IPS-NIHi7 (cell line): ENCODE measurements around the gene RPH3AL.

Experiments used
- DNase-seq: peaks from one replicate; pipeline ENCODE4 v3.0.0; 2012; ENCODE audit warnings: mixed read lengths; ENCODE audit errors: extremely low spot score

RPH3AL gene

DNA sequence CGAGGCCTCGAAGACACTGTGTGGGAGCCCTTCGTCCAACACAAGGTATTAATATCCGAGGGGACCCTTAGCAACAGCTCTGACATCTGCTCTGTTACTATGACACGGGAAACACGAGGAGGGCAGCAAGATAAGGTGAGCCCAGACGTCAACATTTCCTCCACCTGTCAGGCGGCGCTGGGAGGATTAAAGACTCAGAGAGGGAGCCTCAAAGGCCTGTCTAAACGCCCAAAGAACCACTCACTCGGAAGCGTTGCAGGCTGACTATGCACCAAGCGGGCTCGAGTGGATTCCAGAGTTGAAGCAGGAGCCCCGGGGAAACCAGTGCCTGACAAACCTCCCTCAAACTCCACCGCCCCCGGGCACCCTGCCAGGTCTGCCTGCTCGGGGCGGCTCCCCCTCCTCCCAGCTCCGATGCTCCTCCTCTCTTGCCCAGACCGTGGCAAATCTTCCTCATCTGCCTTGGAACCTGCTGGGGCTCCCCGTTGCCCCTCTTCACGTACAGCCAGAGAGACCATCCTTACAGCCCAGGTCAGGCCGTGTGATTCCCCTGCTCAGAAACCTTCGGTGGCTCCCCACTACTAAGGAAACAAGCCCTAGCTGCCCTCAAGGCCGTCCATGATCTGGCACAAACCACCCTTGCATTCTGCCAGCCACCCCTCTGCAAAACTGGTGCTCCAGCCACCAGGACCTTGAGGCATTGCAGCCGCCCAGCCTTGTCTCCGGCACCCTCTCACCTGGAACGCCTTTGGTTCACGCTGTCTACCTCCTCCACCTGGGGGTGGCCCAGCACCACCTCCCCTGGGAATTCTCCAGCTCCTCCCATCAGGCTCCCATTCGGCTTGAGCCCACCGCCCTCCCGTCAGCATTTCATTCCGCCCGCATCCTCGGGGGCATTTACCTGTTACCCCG lies 16.2 kb downstream of the RPH3AL start:
- no peak for DNase-seq

- DNase-seq, result peak; percentile 79
Measured at GRCh38 chr17:335691-336090, 16.9 kb downstream of the RPH3AL start.

- no peak for DNase-seq
Measured at GRCh38 chr17:334974-335481, 17.6 kb downstream of the RPH3AL start.

DNA sequence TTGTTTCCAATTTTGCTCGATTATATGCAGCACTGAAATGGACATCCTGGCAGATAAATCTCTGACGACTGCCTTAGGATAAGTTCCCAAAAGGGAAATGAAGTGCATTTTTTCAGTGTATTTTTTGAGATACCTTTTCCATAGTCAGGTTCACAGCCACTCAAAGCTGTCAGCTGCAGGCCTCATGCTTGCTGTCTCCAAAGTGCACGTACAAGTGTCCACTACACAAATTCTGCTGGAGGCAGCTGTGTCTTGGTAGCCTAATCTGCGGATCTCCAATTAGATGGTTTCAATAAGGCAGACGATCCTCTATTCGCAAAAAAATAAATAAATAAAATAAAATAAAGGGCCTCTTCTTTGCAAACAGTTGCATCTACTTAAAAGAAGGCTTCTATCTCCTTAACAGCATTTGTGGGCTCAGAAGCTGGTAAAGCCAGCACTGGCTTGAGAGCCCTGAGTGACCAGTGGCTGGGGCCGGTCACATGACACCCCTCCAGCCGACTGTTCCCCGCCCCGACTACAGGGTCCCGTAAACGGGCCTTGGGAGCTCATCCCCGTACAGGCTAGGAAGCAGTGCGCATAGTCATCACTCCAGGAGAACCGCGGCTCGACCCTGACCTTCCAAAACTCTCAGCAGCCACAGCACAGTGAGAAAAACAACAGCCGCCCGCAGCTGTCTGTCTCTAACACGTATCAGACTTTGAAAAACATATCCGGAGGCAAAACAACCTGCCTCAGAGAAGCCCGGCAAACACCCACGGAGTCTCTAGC lies 18.8 kb downstream of the RPH3AL start:
- DNase-seq, result peak; percentile 78

DNA sequence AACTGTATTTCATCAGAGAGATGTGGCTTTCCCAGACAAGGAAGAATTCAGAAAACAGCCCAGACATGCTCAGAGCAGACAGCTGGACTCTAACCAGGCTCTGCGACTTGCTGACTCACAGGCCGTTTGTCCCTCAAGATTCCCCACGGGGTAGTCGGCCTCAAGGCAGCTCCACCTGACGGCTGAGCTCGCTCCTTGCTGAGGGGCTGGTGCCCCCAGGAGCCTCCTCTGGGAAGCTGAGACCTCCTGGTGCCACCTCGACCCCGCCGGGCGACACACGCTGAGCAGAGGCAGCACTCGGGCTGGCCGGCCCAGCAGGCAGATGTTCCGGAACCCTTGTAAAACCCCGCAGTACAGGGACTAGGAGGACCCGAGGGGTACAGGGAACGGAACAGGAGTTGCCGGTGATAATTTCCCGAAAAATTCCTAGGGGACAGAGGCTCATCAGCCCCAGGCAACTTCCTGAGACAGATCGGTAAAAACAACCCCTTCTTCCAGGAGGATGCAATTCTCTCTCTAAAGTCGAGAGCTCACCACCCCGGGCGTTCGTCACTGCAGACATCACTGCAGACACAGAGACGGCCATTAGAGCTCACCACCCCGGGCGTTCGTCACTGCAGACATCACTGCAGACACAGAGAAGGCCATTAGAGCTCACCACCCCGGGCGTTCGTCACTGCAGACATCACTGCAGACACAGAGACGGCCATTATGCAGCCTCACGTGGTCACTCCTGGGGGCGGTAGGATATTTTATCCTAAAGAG lies 19.9 kb downstream of the RPH3AL start:
- no peak for DNase-seq

DNA sequence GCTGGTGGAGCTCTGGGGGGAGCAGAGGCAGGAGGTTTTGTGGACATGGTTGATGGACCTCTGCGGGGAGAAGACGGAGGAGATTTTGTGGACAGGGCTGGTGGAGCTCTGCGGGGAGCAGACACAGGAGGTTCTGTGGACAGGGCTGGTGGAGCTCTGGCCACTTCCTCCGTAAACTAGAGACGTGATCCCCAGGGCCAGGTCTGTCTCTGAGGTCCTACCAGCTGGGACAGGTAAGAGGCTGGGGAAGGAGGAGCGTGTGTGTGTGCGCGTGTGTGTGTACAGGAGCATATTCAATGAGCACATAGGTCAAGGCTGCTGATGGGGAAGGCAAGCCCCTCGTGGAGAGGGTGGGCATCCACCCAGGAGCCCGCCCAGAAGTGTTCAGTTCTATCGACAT lies 20.6 kb downstream of the RPH3AL start:
- DNase-seq, result no peak

- DNase-seq, result no peak
Measured at GRCh38 chr17:330993-331701, 21.5 kb downstream of the RPH3AL start.

- DNase-seq, result no peak
Measured at GRCh38 chr17:329784-330420, 22.7 kb downstream of the RPH3AL start.

DNA sequence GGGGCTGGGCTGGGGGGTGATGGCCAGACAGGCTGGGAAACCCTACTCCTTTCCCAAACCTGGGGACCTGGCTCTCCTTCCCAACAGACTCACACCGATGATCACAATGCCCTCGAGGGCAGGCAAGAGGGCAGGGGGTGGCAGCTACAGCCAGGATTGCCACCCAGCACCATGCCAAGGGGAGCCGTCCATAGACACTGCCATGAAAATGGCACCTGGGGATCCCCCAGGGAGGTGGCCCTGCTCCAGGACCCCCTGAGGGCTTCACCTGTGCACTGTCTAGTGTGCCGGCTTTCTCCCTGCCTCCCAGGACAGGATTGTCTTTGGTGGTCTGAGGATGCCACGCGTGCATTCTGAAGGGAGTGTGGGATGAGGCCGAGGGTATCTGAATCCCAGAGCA lies 24.6 kb downstream of the RPH3AL start:
- DNase-seq, result no peak

DNA sequence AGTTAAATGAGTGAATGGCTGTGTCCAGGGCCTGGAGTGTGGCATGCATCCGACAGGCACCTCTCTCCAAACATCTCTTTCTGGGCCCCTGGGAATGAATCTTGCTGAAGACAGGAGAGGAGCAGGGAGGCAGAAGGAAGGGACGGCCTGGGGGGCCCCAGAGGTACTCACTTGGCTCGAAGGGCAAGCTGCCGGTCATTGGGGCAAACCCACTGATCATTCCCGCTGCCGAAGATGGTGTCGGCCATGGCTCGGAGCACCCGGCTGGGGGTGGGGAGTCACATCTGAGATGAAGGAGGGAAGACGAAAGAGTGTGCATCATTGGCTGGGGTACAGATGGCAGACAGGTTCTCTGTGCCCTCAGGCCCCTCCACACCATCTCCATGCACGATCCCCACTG lies 25.3 kb downstream of the RPH3AL start:
- no peak for DNase-seq

- DNase-seq, result no peak
Measured at GRCh38 chr17:326010-326621, 26.5 kb downstream of the RPH3AL start.

- DNase-seq, result no peak
Measured at GRCh38 chr17:325270-326009, 27.2 kb downstream of the RPH3AL start.

- no peak for DNase-seq
Measured at GRCh38 chr17:323721-324571, 28.7 kb downstream of the RPH3AL start.

- DNase-seq, result no peak
Measured at GRCh38 chr17:323181-323580, 29.4 kb downstream of the RPH3AL start.

DNA sequence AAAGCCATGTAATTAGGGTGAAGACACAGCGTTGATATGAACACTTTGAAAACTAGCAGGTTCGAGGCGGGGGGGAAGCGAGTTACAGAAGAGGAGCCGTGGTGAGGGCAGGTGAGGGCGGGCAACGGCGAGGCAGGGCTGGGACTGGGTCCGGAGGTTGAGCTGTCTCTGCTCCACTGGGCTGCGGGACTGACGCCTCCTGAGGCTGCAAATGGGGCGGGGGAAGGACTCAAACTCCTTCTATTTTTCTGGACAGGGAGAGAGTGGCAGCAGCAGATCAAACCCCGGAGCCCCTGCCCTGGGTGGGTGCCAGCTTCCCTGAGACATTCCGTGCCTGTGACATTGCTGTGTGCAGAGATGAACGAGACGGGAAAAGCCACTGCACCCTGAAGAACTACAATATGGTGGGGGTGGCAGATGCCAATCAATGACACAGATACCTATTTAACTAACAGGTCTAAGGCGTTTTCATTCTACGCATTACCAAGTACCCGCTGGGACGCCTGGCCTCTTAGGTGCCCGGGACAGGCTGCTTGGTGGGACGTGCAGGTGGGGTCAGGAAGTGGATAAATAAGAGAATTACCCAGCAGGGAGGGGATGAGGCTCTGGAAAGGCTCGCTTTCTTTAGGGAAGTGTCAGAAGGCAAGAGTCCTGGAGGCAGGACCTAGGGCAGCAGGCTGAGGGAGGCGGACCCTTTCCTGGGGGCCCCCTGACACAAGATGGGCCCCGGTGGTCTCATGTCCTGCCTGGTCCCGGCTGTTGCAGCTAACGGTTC lies 30.4 kb downstream of the RPH3AL start:
- no peak for DNase-seq

GRCh38 chr17:321386-321941 lies 31.1 kb downstream of the RPH3AL start:
- DNase-seq, result no peak

DNA sequence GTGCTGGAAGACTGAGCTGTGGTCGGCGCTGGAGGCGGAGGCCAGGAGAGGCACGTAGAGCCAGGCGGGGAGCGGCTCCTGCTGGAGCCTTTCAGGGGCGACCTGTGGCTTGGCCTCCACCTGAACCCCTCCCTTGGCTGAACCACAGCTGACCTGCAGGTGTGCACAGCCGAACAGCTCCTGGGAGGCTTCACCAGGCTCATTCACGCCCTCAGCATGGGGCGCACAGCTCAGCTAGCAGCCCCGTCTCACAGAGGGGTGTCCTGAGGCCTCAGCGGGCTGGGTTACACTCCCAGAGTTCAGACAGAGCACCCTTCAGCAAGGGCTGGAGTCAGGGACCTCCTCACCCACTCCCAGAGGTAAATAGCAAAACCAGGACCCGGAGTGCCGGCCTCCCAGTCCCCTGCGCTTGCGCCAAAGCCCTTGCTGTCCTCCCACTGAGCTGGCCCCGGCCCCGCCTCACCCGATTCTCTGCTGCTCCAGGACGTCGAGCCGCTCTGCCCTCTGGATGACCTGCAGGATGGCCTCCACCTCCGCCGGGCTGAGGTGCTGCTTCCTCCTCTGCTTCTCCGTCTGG lies 31.7 kb downstream of the RPH3AL start:
- peak; percentile 87 for DNase-seq
